MV-4-11 (cell line): ENCODE measurements around the gene MED22.
A peak's percentile ranks its signal among the peaks of the same experiment; 100 is the strongest.

ENCODE experiments used
- DNase-seq: peaks from one replicate; lab custom pipeline; 2025; lab: John Stamatoyannopoulos, UW

MED22 gene

GRCh38 chr9:133355881-133356357 lies 8.0 kb upstream of the MED22 start:
- DNase-seq, result no peak

DNA sequence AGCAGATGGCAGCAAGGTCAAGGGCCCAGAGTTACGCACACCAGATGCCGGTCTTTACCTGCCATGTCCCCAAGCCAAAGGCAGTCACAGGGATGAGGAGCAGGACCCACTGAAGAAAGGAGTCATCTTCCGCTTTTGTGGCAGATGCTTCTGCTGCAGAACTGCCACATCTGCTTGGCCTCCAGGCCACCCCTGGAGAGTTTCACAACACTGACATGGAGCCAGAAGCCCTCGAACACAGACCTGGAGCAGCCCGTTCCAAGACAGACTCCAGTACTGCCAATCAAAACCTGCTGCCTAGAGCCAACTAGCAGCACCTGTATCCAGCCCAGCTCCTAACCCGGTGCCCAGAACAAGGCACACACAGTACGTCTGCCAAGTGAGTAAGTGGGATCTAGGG lies 6.8 kb upstream of the MED22 start:
- DNase-seq, result peak; percentile 92

DNA sequence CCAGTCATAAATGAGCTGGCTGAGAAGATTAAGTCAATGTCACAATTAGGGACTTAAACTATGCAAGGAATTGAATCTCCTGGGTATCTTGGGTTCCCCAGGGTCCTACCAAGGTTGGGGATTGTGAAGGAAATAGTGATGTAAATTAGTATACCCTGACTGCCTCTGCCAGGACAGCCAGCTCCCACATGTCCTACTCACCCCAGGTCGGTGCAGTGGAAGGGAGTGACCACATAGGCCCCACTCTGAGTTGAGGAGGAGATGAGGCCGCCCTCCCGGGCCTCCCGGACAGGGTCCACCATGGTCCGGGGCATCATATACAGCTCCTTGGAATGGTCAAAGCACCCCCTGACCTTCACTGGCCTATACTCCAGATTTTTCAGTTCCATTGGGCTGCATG lies 5.6 kb upstream of the MED22 start:
- DNase-seq, result no peak

DNA sequence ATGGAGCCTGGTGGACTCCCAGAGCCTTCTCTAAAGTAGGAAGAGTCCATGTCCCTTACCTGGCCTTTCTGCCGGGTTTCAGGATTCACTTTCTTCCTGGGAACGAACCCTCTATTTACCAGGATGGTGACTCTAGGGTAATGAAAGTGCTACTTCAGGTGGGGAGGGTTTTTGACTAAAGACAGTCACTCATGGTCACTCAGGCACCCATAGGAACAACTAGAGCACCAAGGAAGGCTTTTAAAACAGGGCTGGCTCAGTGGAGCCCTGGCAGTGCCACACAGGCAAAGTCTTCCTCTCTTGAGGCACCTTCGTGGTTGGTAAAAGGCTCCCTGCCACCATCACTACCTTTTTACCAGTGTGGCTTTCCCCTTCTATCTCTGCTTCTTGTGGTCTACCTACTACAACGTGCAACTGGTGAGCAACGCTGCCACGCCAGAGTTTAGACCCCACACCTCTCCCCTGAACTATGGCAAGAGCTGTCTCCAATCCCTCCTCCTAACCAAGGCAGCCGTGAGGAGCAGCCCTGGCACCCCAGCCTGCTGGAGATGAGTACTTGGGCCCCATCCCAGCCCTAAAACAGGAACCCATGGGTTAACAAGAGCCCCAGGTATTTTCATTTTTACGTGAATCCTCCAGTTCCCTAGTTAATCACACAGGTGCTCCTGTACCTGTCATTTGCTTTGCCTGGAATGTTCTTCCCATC lies 4.9 kb upstream of the MED22 start:
- DNase-seq, result peak; percentile 17

DNA sequence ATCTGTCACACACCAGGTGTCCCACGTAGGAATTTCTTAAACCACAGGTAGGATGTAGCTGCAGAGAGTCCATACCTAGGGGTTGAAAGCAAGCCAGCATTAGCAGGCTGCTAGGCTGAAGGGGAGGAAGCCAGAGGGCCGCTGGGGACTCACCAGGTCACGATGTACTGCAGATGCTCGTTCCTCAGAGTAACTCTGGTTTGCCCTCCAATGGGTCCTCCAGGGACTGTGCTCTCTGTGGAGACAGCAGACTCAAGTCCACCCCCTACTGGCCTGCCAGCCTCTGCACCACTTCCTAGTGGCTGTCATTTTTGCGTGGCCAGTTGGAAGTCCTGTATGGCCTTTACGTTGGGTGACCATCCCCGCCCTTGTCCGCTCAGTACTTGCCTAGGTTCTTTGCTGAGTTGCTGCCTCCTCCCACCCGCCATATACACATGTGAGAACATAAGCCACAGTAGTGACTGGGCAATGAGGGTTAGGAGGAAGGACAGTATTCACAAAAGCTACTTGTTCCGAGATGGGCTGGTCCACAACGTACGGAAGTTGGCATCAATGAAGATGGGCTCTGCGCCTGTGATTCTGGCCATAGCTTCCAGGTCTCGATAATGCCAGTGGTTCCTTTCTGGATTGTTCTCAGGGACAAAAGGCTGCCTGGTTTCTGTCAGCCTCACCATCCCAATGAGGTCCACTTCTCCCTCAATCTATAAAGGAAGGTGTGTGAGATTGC lies 4.1 kb upstream of the MED22 start:
- DNase-seq, result peak; percentile 84

DNA sequence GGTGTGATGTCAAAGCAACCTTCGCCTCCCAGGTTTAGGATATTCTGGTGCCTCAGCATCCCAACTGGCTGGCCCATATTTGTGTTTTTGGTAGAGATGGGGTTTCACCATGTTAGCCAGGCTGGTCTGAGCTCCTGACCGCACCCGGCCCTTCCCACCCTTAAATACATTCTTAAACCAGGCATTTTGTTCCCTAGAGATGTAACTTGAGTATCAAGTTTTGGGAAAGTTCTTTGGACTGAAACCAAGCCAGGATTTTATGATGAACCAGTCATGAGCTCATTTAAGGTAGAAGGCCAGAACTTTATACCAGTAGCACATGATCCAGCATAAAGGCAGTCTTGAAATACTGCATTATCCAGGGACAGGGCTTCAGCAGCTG lies 3.6 kb upstream of the MED22 start:
- DNase-seq, result no peak

GRCh38 chr9:133349965-133350616 lies 2.2 kb upstream of the MED22 start:
- no peak for DNase-seq

- DNase-seq, result no peak
Measured at GRCh38 chr9:133348718-133349573, 1.0 kb upstream of the MED22 start.

- DNase-seq, result peak; percentile 29
Measured at GRCh38 chr9:133347515-133347984, 381 bp downstream of the MED22 start.

- DNase-seq, result no peak
Measured at GRCh38 chr9:133346021-133346785, 1.7 kb downstream of the MED22 start.

DNA sequence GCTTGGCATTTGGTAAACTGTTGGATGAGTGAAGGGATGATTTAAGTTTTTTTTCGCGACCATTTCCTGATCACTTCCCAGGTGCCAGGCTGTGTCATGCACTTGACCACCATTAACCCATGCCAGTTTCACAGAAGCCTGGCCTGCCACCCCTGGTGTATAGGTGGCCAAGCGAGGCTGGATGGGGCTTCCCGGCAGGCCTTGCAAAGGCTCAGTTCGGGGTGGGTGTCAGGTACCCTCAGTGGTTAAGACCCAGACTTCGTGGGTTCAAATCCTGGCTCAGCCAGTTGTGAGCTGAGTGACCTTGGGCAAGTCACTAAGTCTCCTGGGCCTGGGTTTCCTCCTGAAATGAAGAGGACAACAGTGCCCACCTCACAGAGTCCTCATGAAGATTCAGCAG lies 2.3 kb downstream of the MED22 start:
- DNase-seq, result no peak

DNA sequence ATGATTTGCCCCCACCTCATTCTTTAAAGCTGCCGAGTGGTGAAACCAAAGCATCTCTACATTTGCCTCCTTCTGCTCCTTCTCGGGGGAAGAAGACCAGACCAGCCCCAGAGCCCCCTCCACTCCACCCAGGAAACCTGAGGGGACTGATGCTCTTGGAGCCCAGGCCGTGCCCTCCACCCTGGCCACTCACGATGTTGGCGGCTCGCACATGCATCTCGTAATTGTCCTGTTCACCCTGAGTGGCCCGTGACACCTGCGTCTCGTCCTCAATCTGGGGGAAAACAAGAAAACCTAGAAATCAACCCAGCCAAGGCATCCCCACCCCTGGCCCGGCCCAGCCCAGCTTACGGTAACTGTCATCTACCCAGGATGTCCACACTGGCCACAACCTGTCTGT lies 3.0 kb downstream of the MED22 start:
- DNase-seq, result no peak

GRCh38 chr9:133344071-133344470 lies 3.9 kb downstream of the MED22 start:
- DNase-seq, result no peak

DNA sequence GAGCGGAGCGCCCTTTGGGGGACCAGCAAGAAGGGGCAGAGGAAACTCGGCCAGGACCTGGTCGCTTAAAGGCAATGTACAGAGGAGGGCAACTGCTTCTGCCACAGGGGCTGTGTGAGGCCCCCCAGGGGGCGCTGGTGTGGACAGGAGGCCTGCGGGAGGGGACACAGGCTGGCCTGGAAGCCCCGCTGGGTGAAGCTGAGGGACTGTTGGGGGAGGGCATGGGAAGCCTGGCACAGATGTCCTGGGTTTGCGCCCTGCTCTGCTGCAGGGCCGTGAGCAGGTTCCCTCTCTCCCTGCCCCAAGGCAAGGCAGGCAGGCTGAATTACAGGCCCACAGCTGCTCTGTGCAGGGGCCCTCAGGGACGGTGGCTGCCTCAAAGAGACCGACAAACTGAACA lies 5.4 kb downstream of the MED22 start:
- DNase-seq, result no peak

GRCh38 chr9:133342069-133342406 lies 5.9 kb downstream of the MED22 start:
- DNase-seq, result no peak

GRCh38 chr9:133341369-133342068 lies 6.4 kb downstream of the MED22 start:
- DNase-seq, result peak; percentile 85

GRCh38 chr9:133340916-133341315 lies 7.0 kb downstream of the MED22 start:
- DNase-seq, result no peak

GRCh38 chr9:133340256-133340655 lies 7.7 kb downstream of the MED22 start:
- DNase-seq, result peak; percentile 12

DNA sequence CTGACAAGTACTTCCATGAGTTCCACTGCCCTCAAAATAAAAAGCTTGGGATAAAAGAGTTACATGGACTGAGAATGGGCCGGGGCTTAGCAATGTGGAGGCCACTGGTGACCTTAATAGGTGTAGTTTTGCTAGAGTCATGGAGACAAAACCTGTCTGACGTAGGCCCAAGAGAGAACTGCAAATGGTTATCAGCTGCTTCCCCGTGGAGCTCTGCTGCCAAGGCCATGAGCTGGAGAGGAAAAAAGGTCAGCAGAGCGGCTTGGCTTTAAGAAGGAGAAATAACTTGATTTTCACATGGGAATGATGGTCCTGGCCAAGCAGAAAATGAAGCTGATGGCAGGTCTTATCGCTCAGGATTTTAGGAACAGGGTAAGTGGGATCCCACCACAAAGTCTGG lies 8.3 kb downstream of the MED22 start:
- DNase-seq, result no peak

- peak; percentile 82 for DNase-seq
Measured at GRCh38 chr9:133335924-133336811, 11.8 kb downstream of the MED22 start, which contains the start of gene SURF6. Gene SURF6 (minus strand): TSS chr9:133336188. CDS start chr9:133336132, 56 bp downstream.
